HG03095 (cell line): ENCODE results near the gene GSTM2.

Source experiments
- ATAC-seq: cut with Tn5 transposase; IDR thresholded peaks from one replicate; pipeline ENCODE4 v1.9.1; 2021; ENCODE audit warnings: moderate library complexity; ENCODE audit not compliant: unreplicated experiment

GSTM2 gene

DNA sequence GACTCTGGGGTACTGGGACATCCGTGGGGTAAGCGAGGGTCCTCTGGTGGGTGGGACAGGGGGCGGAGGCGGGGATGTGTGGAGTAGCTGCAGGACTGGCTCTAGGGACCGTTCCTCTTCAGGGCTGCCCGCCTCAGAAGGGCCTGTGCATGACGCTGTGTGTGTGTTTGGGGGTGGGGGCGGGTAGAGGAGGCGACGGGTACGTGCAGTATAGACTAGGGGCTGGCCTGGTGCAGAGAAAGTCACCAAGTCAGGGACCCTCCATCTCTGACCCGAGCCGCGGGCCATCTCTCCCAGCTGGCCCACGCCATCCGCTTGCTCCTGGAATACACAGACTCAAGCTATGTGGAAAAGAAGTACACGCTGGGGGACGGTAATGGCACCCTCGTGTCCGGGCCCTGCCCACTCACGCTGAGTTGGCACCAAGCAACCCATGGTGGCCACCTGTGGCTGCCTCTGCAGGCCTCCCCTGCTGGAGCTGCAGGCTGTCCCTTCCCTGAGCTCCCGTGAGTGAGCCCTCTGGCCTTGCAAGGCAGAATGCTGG lies 44.5 kb downstream of the GSTM2 start:
- ATAC-seq = no peak

DNA sequence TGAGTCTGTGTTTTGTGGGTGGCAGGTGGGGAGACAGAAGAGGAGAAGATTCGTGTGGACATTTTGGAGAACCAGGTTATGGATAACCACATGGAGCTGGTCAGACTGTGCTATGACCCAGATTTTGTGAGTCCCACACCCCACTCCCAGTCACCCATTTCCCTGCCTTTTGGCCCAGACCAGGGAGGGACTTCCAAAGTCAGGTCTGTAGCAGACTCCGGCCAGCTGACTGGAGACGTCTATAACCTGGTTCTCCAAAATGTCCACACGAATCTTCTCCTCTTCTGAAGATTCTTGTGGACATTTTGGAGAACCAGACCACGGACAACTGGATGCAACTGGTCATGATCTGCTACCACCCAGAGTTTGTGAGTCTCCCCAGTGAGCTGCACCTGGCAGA lies 45.8 kb downstream of the GSTM2 start:
- ATAC-seq = no peak

DNA sequence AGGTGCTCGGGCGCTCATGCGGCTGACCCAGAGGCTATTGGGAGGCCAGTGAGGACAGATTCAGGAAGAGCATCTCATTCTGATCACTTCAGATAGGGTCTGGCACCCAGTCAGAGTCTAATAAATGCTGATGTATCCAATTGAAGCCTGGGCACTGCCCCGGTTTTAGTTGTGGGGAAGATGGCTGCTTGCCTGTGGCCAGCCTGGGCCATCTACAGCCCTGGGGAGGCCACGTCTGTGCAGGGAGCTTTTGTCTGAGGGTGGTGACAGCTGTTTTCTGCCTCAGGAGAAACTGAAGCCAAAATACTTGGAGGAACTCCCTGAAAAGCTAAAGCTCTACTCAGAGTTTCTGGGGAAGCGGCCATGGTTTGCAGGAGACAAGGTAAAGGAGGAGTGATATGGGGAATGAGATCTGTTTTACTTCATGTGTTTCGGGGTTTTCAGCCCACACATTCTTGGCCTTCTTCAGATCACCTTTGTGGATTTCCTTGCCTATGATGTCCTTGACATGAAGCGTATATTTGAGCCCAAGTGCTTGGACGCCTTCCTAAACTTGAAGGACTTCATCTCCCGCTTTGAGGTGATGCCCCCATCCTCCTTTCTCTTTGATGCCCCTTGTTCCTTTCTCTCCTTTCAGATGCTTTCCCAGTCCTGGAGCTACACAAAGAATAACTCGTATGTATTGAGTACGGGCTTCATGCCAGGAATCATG lies 47.0 kb downstream of the GSTM2 start:
- no peak for ATAC-seq

DNA sequence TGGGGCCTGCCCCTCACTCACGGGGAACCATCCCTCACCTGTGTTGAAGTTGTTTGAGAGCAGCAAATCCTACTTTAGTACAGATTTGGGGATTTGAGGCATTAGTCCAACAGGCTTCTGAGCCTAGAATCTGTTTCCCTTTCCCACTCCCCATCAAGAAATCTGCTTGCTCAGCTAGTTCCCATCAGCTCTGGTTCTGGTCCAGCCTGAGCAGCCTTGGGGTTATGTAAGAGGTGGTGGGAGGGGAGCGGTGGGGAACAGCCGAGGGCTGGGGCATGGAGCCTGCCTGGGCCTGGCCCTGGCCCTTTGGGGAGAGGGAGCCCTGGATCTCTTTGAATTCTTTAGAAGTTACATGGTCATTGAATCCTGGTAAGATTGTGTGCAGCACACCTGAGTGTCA lies 48.3 kb downstream of the GSTM2 start:
- ATAC-seq = no peak

DNA sequence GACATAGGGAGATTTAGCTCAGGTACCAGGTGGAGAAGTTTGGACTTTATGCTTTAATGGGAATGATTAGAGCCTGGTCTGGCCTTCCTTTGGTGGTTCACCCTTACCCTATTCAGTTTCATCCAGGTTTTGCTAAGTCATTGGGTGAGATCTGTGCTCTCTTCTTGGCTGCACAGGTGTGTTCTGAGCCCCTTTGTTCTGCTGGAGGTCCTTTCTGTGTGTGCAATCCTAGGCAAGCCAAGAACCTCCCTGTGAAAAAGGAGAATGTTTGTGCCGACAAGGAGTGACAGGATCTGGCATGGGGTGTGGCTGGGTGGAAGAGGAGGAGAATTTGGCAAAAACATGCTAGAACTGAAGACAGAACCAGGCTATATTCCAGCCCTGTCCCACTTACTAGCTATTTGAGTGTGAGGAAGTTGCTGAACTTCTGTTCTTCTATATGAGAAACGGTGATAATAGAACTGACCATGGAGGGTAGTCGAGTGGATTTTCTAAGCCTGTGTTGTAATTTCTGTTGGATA lies 48.8 kb downstream of the GSTM2 start:
- no peak for ATAC-seq

DNA sequence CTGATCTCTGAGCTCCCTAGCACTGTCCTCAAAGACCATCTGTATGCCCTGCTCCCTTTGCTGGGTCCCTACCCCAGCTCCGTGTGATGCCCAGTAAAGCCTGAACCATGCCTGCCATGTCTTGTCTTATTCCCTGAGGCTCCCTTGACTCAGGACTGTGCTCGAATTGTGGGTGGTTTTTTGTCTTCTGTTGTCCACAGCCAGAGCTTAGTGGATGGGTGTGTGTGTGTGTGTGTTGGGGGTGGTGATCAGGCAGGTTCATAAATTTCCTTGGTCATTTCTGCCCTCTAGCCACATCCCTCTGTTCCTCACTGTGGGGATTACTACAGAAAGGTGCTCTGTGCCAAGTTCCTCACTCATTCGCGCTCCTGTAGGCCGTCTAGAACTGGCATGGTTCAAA lies 49.9 kb downstream of the GSTM2 start:
- ATAC-seq = no peak

DNA sequence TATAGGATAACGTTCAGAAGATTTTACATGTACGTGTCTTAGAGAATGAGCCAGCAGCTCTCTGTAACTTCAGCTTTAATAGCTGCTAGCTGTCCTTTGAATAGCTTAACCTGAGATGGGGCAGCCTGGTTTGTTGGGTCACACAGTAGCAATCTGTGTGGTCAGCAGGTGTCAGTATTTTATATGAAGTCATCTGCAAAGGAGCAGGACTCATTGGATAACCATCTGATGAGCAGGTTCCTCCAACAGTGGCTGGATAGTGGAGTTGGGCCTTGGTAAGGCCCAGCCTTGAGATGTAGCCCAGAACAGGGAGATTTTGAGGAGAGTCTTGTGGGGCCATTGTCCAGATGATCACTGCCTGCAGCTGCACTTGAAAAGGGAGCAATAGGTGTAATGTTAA lies 50.6 kb downstream of the GSTM2 start:
- no peak for ATAC-seq

DNA sequence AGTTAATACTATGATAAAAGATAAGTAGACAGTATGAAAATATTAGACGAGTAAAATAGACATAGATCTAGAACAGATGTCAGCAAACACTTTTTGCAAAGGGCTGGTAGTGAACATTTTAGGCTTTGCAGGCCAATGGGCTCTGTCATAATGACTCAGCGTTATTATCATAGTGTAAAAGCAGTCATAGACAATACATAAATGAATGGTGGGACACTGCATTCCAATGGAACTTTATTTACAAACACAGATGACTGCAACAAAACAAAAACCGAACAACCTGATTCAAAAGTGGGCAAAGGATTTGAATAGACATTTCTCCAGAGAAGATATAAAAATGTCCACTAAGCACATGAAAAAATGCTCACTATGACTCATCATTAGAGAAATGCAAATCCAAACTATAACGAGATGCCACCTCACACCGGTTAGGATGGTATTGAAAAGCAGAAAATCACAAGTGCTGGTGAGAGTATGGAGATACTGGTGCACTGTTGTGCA lies 51.5 kb downstream of the GSTM2 start:
- no peak for ATAC-seq

DNA sequence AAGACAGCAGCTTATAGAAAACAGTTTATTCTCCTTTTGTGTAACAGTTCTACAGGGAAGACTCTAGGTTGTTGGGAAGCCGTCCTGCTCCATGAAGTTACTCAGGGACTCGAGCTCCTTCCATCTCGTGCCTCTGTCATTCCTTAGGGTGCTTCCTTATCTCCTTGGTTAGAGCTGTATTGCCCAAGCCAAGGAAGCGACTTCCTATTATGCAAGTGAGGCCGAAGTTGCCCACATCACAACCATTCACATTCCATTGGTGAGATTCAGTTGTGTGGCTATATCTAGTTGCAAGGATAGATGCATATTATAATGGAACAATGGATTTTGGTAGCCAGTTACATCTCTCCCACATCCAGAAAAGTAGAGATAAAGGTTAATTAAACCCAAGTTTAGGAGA lies 53.2 kb downstream of the GSTM2 start:
- no peak for ATAC-seq

DNA sequence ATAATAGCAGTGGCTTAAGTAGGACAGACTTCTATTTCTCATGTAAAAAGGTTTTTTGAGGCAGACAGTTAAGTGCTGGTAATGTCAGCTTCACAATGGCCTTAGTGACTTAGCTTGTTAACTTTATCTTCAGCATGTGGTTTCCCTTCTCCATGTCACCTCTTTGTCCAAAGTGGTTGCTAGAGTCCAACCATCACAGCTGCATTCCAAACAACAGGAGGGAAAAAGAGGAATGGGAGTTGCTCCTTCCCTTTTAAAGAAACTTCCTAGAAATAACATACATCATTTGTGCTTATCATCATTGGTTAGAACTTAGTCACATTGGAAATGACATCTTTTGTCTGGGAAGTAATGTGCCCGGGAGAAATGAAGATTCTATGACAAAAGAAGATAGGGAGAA lies 54.1 kb downstream of the GSTM2 start:
- no peak for ATAC-seq

DNA sequence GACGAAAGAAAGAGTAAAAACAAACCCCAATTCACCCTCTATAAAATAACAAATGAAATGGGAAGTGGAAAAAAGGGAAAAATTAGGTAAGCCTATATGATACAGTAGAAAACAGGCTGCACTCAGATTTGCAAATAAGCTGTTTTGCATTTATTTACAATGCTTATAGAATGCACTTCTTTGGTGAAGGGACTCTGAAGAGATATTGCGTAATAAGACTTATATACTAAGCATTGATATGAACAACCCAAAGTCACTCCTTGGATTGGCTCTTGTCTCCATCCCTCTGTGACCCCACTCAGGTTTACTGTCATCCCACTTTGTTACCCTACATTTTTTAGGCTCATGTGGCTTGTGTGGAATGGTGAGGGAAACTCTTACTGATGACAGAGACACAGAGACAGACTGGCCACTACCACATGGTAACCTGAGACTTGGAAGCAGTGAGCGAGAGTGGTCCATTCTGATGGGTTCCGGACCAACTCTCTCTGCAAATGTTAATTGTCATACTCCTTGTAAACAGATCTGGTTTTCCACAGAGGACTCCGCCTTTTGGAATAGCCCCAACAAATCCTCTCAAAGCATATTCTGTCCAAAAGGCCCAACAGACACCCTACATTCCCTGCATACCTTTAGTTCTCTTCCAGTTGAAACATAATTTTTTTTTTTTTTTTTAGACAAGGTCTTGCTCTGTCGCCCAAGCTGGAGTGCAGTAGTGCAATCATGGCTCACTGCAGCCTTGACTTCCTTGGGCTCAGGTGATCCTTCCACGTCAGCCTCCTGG lies 55.2 kb downstream of the GSTM2 start:
- no peak for ATAC-seq
